Kidney capillary endothelial cell (primary cell): ENCODE measurements around the gene CYP27C1.

Experiments used
- DNase-seq: peaks from one replicate; pipeline ENCODE4 v3.0.0-alpha.2; 2018; ENCODE audit warnings: low spot score

CYP27C1 gene

GRCh38 chr2:127150996-127151395 is 69.1 kb downstream of the CYP27C1 start:
- DNase-seq: no peak

- peak; percentile 74 for DNase-seq
Measured at GRCh38 chr2:127149384-127149783, 70.7 kb downstream of the CYP27C1 start.

DNA sequence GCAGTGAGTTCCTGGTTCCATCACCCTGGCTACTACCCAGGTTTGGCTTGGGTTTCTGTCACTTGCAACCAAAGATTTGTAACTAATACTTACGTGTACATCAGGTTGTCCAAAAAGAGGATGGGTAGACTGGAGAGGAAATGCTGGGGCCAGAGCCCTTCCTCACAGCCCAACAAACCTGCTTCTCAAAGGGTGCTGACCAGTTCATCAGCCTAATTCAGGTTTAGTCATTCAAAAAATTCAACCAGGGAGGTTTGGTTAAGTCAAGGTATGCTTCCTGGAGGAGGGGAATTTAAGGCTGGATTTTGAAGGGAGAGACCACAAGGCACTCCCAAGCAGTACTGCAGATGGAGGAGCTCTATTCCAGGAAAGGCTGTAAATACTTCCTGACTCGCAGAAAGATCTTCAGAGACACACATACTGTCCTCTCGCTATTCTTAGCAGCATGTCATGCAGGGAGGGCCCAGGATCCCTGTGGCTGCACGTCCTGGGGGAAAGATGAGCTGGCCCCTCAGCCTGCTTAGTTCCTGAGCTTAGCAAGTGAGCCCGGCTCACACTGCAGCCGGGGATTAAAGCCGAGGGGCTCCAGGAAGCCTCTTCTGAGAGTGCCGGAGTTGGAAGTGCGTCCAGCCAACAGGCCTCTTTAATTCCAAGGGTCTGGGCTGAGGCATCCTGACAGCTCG is 73.1 kb downstream of the CYP27C1 start:
- DNase-seq: no peak

DNA sequence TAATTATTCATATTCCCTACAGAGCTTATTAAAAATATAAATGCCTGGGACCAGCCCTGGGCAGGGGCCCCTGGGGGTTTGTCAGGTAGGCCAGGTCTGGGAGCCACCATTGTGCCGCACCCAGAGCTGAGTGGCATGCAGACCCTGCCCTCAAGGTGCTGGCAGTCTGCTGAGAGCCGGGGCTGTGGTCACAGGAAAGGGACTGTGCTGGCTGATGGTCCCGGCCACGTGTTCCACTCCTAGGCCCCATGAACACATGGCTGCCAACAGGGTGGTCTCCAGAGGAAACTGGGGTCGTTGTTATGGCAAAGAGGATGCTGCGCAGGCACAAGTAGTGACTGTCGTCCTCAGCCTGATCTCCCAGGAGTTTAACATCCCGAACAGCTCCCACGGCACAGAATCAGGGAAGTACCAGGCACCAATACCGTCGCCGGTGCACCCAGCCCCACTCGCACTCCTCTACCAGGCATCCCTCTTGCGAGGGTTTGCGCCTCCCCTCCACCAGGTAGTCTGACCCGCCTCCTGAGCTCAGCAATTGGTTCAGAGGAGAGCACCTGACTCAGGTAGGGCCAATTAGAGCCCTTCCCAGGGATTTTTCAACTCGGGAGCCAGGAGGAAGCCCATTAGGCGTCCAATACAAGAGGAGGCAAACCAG is 73.9 kb downstream of the CYP27C1 start:
- DNase-seq: no peak

DNA sequence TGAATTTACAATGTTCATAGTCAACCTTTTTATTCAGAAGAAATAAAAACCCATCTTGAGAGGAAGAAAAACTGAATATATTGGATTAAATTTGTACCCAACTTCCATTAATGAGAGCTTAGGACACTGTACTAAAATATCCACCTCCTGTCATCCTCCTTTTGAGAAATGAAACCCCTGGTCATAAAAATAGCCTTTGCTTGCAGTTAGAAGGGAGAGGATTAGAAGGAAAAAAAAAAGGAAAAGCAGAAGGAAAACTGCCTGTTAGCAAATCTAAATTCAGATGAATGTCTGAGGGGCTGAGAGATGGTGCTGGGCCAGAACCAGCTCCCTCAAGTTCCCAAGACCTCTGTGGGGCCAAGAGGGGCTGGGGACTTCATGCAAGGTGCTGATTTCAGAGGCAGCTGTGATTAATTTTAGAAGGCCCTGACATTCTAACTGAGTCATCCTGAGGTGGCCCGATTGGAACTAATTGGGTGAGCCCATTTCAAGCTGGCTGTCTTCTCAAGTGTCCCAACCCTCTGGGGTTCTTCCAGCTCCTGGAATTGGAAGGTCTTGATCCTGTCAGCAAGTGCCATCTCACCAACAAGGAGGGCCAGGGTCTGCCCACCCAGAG is 74.7 kb downstream of the CYP27C1 start:
- no peak for DNase-seq

DNA sequence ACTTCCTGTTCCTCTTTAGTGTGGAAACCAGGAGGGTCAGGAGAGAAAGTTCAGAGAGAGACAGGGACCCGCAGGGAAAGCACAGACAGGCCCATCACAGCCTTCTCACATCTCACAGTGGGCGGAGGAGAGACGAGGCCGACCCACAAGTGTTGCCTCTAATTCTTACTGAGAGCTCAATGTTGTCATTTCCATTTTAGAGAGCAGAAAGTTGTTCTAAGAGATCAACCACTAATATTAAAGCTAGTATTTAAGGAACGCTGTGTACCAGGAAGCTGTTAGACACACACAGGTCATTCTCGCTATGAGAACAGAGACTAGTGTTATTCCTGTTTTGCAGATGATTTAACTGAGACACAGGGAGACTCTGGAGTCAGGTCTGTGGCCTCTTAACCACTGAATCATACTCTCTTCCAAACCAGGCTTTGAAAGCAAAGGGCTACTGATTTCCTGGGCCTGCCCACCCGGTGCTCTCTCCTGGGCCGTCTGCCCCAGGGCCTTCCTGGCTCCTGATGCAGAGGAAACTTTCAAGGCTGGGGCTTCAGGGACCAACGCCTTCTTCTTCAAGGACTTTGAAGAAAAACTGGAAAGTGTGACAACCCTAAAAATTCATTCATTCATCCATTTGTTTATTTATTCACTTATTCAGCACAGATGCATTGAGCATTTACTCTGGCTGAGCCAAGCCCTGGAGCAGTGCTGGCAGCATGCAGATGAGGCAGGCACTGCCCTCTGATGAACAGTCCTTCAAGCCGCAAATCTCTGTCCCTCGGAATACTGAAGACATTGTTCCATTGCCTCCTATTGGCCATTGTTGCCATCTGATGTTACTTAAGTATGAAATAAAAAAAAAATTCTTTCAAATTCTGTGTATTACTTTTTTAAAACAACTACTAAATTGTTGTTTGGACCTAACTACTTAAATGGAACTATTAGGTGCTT is 76.0 kb downstream of the CYP27C1 start:
- DNase-seq: peak; percentile 25

DNA sequence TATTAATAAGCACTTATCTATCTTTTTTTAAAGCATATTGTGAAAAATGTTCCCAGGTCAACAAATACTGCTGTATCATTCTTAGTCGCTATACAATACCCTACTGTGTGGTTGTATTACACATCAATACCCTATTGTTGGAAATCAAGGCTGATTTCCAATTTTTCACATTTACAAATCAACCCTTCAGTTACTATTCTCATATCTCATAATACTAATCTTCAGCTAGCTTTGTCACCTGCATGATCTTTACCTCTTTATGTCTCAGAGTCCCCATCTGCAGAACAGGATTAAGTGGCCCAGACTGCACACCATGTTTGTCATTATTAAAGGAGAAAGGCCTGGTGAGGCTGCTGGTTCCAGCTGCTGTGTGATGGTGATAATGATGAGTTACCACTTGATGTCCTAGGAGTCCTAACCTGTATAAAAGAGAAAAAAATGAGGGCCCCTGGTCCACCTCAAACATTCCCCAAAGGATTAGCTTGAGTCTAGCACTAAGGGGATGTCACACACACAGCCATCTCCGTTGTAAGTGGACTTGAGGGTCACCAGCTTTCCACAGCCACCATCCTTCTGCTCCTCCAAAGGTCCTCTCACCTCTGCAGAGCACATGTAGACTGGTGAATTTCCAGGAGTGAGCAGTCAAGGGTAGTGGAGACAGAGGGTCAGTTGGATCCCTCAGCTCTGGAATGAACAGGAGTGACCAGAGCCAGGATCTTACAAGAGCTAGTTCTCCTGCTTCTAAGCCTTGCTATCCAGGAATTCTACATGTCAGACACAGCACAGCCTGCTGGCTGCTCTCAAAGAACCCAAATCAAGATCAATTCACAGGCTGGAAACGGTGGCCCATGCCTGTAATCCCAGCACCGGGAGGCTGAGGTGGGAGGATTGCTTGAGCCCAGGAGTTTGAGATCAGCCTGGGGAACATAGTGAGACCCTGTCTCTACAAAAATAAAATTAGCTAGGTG is 77.2 kb downstream of the CYP27C1 start:
- DNase-seq: no peak

DNA sequence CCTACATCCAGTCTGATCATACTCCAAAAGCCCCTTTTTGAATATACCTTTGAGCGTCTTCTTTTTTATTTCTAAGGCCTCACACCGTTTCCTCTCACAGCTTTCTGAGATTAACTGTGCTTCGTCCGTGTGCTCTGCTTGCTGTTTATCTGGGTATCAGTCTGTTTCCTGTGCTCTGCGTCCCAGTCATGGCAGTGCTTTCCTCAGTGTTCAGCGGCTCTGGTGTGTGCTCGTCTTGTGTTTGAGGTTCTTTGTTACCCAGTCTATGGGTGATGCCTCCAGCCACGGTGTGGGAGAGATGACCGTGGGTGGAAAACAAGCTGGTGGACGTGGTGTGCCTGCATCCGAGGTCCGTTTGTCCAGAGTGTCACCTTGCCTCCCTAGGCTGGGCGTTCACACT is 79.6 kb downstream of the CYP27C1 start:
- DNase-seq: no peak

DNA sequence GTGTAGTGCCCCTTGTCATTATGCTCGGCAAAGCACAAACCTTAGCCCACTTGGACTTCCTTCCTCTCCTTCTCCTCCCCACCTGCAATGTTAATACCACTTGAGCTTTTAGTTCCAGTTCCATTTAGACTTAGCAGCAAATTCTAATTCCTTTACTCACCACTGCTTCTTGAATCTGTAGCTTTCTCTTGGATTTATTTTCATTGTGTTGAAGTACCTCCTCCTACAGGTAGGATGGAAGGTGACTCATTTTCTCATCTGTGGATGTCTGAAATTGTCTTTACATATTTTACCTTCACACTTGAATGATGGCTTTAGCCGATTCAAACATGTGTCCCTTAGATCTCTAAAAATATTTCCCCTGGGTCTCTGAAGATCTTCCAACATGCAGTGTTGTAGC is 80.3 kb downstream of the CYP27C1 start:
- no peak for DNase-seq

GRCh38 chr2:127138281-127138680 is 81.8 kb downstream of the CYP27C1 start:
- no peak for DNase-seq

DNA sequence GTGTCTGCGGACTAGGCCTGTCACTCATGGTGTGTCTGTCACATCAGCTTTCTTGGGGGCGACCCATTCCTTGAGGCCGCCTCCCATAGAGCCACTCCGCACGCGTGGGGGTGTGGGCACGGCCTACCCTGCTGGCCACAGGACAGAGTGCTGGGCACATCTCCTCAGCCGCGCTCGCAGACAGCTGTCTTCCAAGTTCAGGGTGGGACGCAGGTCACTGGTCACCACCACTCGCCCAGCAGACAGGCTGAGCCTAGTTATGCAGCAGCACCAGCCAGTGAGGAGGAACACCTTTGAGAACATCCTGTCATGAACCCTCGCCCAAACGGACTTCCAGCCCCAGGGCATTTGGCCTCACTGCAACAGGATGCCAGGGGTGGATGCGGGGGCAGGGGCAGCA is 82.4 kb downstream of the CYP27C1 start:
- no peak for DNase-seq

- DNase-seq: no peak
Measured at GRCh38 chr2:127137225-127137624, 82.9 kb downstream of the CYP27C1 start.

DNA sequence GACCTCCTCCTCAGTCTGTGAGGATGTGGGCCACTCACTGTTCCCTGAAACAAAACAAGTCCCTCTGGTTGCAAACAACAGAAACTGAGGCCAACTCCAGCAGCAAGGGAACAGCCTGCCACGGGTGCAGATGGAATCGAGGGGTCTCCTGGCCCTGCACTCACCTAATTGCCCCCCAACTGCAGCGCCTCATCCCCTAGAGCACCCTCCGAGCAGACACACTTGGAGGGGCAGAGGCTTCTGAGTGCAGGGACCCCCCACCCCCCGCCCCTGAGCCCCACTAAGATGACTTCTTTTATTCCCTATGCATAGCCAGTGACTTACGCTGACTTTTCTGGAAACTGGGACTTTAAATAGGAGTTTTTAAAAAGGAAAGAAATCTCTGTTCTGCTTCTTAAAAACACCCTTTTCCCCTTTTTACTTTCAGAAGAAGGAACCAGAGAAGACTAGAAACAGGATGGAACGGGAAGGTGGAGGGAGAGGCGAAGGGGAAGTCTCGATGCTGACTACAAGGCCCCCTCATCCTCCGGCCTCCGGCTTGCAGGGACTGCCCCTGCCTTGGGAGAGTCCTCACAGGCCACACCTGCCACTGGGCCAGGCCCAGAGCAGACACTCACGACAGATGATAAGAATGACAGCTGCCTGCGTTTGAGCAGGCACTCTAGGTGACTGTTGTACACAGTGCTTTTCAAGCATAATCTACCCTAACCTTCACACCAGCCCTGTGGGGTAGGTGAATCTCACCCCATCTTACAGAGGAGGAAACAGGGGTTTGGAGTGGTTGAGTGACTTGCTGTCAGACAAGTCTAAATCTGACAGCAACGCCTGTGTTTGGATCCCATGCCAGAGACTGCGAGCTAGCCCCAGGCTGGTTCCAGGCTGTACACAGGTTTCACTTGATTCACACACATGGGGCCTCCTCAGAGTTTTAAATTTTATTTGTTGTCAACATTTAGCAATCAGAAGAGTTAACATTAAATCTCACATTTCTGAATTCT is 85.0 kb downstream of the CYP27C1 start:
- DNase-seq: no peak

DNA sequence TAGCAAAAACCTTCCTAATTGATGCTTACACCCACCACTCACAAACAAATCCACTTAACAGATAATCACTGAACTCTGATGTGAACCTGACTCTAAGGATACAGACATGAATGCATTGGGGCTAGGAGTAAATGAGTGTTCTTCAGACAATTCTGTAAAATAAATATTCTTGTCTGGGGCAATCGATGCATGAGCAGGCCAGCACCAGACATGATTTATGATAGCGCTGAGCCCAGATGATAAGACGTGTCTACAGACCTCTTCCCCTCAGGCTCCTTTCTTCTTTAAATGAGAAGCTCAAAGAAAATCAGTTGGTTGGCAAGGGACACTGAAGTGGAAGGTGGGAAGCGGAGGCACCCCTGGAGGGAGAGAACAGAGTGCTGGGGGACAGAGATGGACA is 85.9 kb downstream of the CYP27C1 start:
- no peak for DNase-seq
